Measurements from ENCODE around the gene IL34.

DNA sequence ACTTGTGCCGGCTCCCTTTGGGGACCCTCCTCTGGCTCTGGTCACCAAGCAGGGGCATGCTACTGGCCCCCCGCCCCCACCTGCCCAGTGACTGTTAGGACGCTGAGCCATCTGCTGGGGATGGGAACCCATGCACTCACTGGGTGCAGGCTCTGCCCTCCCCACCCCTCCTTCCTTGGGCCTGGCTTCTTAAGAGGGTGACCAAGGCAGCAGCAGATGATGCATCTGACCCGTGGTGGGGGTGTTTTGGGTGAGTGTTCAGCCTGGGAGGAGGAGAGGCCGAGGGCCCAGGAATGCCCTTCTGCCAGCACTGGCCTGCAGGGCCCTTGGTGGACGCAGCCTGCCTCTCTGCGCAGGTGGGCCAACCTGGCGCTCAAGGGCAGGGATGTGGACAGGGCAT, 58.7 kb downstream of the IL34 start:
- TF ChIP-seq CTCF (conservative IDR thresholded peaks at IDR 0.05) = no peak
- no peak for TF ChIP-seq ZFX (IDR thresholded peaks at IDR 0.05)
